ENCODE data around the gene DPM3. TPM values are rescaled to one million over a fixed set of nuclear protein-coding genes. Genes with fewer than 3 reads are reported as not detected.

Gene DPM3
- total RNA-seq, 3 donors from 2014 or later, result 76.3 to 106 (median 78.4) TPM

DNA sequence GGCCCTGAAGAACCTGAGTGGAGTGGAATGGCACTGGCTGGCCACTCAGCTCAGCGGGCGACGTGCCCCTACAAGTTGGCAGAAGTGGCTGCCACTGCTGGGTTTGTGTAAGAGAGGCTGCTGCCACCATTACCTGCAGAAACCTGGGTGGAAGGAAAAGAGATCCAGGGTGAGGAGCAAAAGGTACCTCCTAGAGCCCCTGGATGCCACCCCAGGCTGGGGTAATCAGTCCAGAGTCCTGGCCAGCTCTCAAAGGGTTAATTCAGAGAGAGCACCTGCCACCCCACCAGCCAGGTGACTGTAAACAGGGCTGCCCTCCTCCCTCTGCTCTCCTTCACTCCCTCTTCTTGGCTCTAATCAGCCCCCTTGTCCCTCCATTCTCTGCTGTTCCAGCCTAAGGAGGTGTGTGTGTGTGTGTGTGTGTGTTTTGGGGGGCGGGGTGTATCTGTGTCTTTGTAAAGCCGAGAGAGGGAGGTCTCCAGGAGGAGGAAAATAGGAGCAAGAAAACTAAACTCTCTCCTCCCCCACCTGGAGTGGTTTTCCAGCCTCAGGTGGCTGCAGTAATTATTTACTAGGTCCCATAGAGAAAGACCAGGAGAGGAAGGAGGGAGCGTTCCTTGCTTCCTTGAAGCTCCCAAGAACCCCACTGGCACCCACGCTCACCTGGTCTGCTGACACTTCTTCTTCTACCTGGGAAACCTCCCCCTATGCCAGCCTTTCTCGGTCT is 45.9 kb upstream of the DPM3 start:
- DNase-seq (peak in 2 of 3 donors; percentile 34 to 50), ATAC-seq (peak; percentile 54)
- Histone ChIP-seq H3K4me3 (no peak overlapping the region), H3K4me1 (ENCODE audit: low read depth) (peaks cover 20% of the 10 kb centered on the region), H3K36me3 (ENCODE audit: low read depth) (no peaks in the 10 kb centered on the region), H3K9me3 (no peaks in the 10 kb centered on the region)
- intact Hi-C loops (cut with DNase I, micrococcal nuclease), result no loop called here
- TF ChIP-seq, protein P1, sequence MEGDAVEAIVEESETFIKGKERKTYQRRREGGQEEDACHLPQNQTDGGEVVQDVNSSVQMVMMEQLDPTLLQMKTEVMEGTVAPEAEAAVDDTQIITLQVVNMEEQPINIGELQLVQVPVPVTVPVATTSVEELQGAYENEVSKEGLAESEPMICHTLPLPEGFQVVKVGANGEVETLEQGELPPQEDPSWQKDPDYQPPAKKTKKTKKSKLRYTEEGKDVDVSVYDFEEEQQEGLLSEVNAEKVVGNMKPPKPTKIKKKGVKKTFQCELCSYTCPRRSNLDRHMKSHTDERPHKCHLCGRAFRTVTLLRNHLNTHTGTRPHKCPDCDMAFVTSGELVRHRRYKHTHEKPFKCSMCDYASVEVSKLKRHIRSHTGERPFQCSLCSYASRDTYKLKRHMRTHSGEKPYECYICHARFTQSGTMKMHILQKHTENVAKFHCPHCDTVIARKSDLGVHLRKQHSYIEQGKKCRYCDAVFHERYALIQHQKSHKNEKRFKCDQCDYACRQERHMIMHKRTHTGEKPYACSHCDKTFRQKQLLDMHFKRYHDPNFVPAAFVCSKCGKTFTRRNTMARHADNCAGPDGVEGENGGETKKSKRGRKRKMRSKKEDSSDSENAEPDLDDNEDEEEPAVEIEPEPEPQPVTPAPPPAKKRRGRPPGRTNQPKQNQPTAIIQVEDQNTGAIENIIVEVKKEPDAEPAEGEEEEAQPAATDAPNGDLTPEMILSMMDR (IDR thresholded peaks at IDR 0.05), result no peak

DNA sequence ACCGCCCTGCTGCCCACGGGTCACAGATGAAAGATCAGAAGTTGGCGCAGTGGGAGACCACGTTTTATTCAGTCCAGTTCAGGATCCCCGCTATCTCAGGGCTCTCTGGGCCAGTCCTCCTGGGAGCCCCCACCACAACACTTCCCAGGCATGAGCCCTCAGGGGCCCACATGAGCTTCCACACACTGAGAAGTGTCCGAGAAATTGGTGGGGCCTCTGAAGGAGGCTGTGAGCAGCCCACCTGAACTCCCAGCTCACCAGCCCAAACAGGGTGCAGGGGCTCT is 45.4 kb upstream of the DPM3 start:
- Histone ChIP-seq H3K4me3 (no peak overlapping the region), H3K36me3 (ENCODE audit: low read depth) (no peaks in the 10 kb centered on the region), H3K9me3 (no peaks in the 10 kb centered on the region), H3K4me1 (ENCODE audit: low read depth) (peaks cover 20% of the 10 kb centered on the region)
- TF ChIP-seq, protein P1 (IDR thresholded peaks at IDR 0.05), result no peak
- intact Hi-C loops (cut with DNase I, micrococcal nuclease), result no loop called here
- ATAC-seq, result no peak
- DNase-seq, result no peak

DNA sequence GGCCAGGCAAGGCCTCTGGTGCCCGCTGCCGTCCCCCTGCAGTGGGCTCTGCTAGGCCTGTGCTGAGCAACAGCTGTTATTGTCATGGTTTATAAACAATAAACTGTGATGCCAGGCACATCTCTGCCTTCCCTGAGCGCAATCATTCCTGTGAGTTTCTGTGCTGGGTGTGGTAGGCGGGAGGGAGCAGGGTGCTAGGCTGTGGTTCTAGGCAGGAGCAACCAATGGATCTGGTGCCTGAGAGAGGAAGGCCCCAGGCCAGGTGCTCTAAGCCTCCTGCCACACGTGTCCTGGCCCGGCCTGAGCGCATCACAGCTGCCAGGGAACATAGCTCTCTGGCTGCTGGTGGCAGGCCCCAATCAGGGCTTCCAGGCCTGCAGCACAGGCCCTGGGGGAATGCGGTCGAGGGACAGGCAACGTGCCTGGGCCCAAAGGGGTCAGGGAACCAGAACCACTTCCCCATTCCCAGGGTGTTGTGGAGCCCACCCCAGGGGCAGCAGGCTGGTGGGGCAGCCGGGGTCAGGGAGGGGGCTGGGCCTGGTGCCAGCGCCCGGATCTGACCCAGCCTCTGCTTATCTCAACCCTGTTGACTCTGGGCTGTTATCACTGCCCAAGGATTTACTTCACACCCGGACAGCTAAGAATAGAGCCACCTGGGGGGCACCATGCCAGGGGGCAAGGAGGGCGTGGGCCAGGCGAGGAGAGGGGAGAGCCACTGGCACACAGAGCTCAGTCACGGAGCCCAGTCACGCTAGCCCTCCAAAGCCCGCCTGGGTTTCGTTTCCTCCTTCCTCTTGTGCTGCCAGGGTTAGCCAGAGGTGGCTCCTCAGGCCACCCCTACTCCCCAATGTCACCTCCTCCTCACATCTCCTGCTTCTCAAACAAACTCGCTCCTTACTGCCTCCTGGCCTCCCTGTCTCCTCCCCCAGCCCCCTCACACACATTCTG is 44.8 kb upstream of the DPM3 start:
- Histone ChIP-seq H3K9me3 (no peaks in the 10 kb centered on the region), H3K4me3 (no peak overlapping the region), H3K4me1 (ENCODE audit: low read depth) (peaks cover 20% of the 10 kb centered on the region), H3K36me3 (ENCODE audit: low read depth) (no peaks in the 10 kb centered on the region)
- DNase-seq (peak in 2 of 3 donors; percentile 72 to 80), ATAC-seq (peak; percentile 72)
- intact Hi-C loops (cut with DNase I, micrococcal nuclease), result no loop called here
- TF ChIP-seq, protein P1 (IDR thresholded peaks at IDR 0.05), result no peak

DNA sequence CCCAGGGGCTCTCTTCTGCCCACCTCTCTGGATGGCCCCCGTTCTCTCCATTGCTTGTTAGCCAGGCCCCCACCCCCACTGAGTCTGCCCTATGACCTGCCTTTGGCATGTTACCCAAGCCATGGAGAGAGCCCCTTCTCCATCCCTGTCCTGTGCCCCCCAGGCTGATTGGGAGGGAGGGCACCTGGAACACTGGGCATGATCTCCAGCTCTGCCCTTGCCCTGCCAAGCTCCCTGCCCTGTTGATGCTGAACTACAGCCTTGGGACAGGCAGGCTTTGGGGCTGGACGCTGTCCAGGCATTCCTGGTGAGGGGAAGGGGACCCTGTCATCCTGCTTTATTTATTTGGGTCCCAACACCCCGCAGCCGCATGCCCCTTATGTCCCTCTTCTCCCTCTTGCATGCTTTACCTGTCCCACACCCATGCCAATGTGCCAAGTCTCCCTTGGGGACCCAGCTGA is 44.0 kb upstream of the DPM3 start:
- ATAC-seq (no peak), DNase-seq (peak in 1 of 3 donors; percentile 36)
- intact Hi-C loops (cut with DNase I, micrococcal nuclease), result no loop called here
- no peaks in the 10 kb centered on the region for H3K36me3 ChIP-seq (ENCODE audit: low read depth)
- H3K9me3 ChIP-seq, result no peaks in the 10 kb centered on the region
- H3K4me1 ChIP-seq (ENCODE audit: low read depth), result peaks cover 20% of the 10 kb centered on the region
- TF ChIP-seq, protein P1 (IDR thresholded peaks at IDR 0.05), result no peak
- H3K4me3 ChIP-seq, result no peak overlapping the region

DNA sequence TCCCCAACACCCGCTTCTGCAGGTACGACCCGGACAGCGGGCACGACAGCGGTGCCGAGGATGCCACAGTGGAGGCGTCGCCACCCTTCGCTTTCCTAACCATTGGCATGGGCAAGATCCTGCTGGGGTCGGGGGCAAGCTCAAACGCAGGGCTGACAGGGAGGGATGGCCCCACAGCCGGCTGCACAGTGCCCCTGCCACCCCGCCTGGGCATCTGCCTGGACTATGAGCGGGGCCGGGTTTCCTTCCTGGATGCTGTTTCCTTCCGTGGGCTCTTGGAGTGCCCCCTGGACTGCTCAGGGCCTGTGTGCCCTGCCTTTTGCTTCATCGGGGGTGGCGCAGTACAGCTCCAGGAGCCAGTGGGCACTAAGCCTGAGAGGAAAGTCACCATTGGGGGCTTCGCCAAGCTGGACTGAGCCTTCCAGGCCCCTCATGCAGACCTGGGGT is 43.5 kb upstream of the DPM3 start:
- peaks cover 20% of the 10 kb centered on the region for H3K4me1 ChIP-seq (ENCODE audit: low read depth)
- TF ChIP-seq, protein P1 (IDR thresholded peaks at IDR 0.05), result no peak
- intact Hi-C loops (cut with DNase I, micrococcal nuclease), result no loop called here
- ATAC-seq (no peak), DNase-seq (peak in 1 of 3 donors; percentile 32)
- no peak overlapping the region for H3K4me3 ChIP-seq
- H3K9me3 ChIP-seq, result no peaks in the 10 kb centered on the region
- no peaks in the 10 kb centered on the region for H3K36me3 ChIP-seq (ENCODE audit: low read depth)
